Trophoblast cell (in vitro differentiated cells and primary cell): Measurements from ENCODE around the gene RPS6KA4.

Experiments used
- DNase-seq, 2 donors: peaks; one replicate each; pipeline ENCODE4 v3.0.0-alpha.2; 2016
- H2AFZ ChIP-seq: 2 replicates; pipeline ENCODE4 v1.6.1; 2013; ENCODE audit warnings: low read length, moderate library complexity, mild to moderate bottlenecking; ENCODE audit not compliant: insufficient read depth, poor library complexity
- H2AK5ac ChIP-seq: 2 replicates; pipeline ENCODE4 v1.6.1; 2013; ENCODE audit warnings: mild to moderate bottlenecking, low read length
- H2BK120ac ChIP-seq: 2 replicates; pipeline ENCODE4 v1.6.1; 2013; ENCODE audit warnings: low read length, mild to moderate bottlenecking, moderate library complexity; ENCODE audit not compliant: insufficient read depth, poor library complexity
- H2BK12ac ChIP-seq: 2 replicates; pipeline ENCODE4 v1.6.1; 2013; ENCODE audit warnings: mild to moderate bottlenecking, low read length, moderate library complexity
- H2BK5ac ChIP-seq: 2 replicates; pipeline ENCODE4 v1.6.1; 2013; ENCODE audit warnings: low read length, low read depth, moderate library complexity, mild to moderate bottlenecking; ENCODE audit not compliant: poor library complexity
- H3K14ac ChIP-seq: 2 replicates; pipeline ENCODE4 v1.6.1; 2013; ENCODE audit warnings: mild to moderate bottlenecking, low read length
- H3K18ac ChIP-seq: 2 replicates; pipeline ENCODE4 v1.6.1; 2013; ENCODE audit warnings: mild to moderate bottlenecking, low read length
- H3K23ac ChIP-seq: 2 replicates; pipeline ENCODE4 v1.6.1; 2013; ENCODE audit warnings: low read length
- H3K27ac ChIP-seq: 2 replicates; pipeline ENCODE4 v1.5.1; 2013; ENCODE audit warnings: low read depth, mild to moderate bottlenecking, inconsistent platforms, low read length, moderate library complexity
- H3K27me3 ChIP-seq: 2 replicates; pipeline ENCODE4 v1.6.1; 2013; ENCODE audit warnings: inconsistent platforms, mild to moderate bottlenecking, low read length, moderate library complexity; ENCODE audit not compliant: insufficient read depth
- H3K36me3 ChIP-seq, 2 experiments: 1 replicate in 1 of 2; 2 replicates in 1 of 2; pipeline ENCODE4 v1.6.1; 2013; ENCODE audit warnings: low read length in 2 of 2, mild to moderate bottlenecking in 2 of 2, moderate library complexity in 1 of 2; ENCODE audit not compliant: insufficient read depth in 2 of 2, control insufficient read depth in 1 of 2
- H3K4ac ChIP-seq: 2 replicates; pipeline ENCODE4 v1.6.1; 2013; ENCODE audit warnings: low read depth, mild to moderate bottlenecking, low read length, moderate library complexity
- H3K4me1 ChIP-seq, 2 experiments: 1 replicate in 1 of 2; 2 replicates in 1 of 2; pipeline ENCODE4 v1.6.1; 2013; ENCODE audit warnings: low read length in 2 of 2, mild to moderate bottlenecking in 2 of 2, moderate library complexity in 1 of 2; ENCODE audit not compliant: insufficient read depth in 2 of 2, control insufficient read depth in 1 of 2
- H3K4me2 ChIP-seq: 2 replicates; pipeline ENCODE4 v1.6.1; 2013; ENCODE audit warnings: inconsistent platforms, mild to moderate bottlenecking, low read length, moderate library complexity
- H3K4me3 ChIP-seq: 2 replicates; pipeline ENCODE4 v1.5.1; 2013; ENCODE audit warnings: mild to moderate bottlenecking, low read depth, low read length, inconsistent platforms
- H3K79me1 ChIP-seq: one replicate; pipeline ENCODE4 v1.6.1; 2013; ENCODE audit warnings: low read length
- H3K79me2 ChIP-seq: 2 replicates; pipeline ENCODE4 v1.6.1; 2013; ENCODE audit warnings: low read length, mild to moderate bottlenecking; ENCODE audit not compliant: control insufficient read depth, insufficient read depth, poor library complexity
- H3K9ac ChIP-seq: 2 replicates; pipeline ENCODE4 v1.6.1; 2013; ENCODE audit warnings: mild to moderate bottlenecking, low read length
- H3K9me3 ChIP-seq: 2 replicates; pipeline ENCODE4 v1.6.1; 2013; ENCODE audit warnings: low read depth, mild to moderate bottlenecking, control low read depth, inconsistent platforms, low read length; ENCODE audit not compliant: insufficient read depth
- H4K12ac ChIP-seq: 2 replicates; pipeline ENCODE4 v1.6.1; 2013; ENCODE audit warnings: low read depth, mild to moderate bottlenecking, low read length, moderate library complexity
- H4K8ac ChIP-seq: 2 replicates; pipeline ENCODE4 v1.6.1; 2013; ENCODE audit warnings: low read depth, mild to moderate bottlenecking, low read length, moderate library complexity
- H4K91ac ChIP-seq: one replicate; pipeline ENCODE4 v1.6.1; 2013; ENCODE audit warnings: low read depth, mild to moderate bottlenecking, low read length, moderate library complexity
- WGBS: extraction: QIAGEN DNeasy Blood & Tissue Kit; methylation state at CpG from one replicate; pipeline ENCODE4 v1.1.7; 2013; ENCODE audit warnings: missing lambda C conversion rate; ENCODE audit not compliant: insufficient read length, insufficient coverage; ENCODE audit errors: extremely low coverage; 5-methylcytosine and 5-hydroxymethylcytosine counted together

The RPS6KA4 gene

GRCh38 chr11:64344787-64345186 is 14.2 kb upstream of the RPS6KA4 start:
- H4K91ac ChIP-seq, result no peak overlapping the region
- no peaks in the 10 kb centered on the region for H3K36me3 ChIP-seq
- H2BK120ac ChIP-seq, result no peak overlapping the region

GRCh38 chr11:64347193-64347867 is 11.6 kb upstream of the RPS6KA4 start:
- Histone ChIP-seq H3K4ac (no peak overlapping the region), H4K8ac (no peak overlapping the region), H3K18ac (no peak overlapping the region), H3K4me3 (no peak overlapping the region), H3K4me2 (no peak overlapping the region), H3K9me3 (no peaks in the 10 kb centered on the region), H3K27ac (no peak overlapping the region), H3K36me3 (no peaks in the 10 kb centered on the region), H2AK5ac (no peak overlapping the region), H3K79me2 (peaks cover under 1% of the 10 kb centered on the region), H4K12ac (no peak overlapping the region), H2BK12ac (peak overlapping the region; percentile 3), H3K14ac (no peak overlapping the region), H2BK5ac (no peak overlapping the region), H3K4me1 (peaks cover 2 to 6% of the 10 kb centered on the region in 2 experiments), H2BK120ac (no peak overlapping the region), H2AFZ (no peak overlapping the region), H3K23ac (no peak overlapping the region), H3K79me1 (peaks cover under 1% of the 10 kb centered on the region), H3K27me3 (no peaks in the 10 kb centered on the region), H4K91ac (no peak overlapping the region), H3K9ac (no peak overlapping the region)
- no CpG with 5 or more reads among the region's 12 CpGs for WGBS
- no peak for DNase-seq

More at GRCh38 chr11:64344787-64345186, 14.2 kb upstream of the RPS6KA4 start:
- Histone ChIP-seq H3K9ac (no peak overlapping the region), H3K14ac (no peak overlapping the region), H3K23ac (no peak overlapping the region), H3K79me2 (peaks cover 2% of the 10 kb centered on the region), H3K4me1 (peaks cover 8 to 11% of the 10 kb centered on the region in 2 experiments), H2BK5ac (no peak overlapping the region), H4K12ac (no peak overlapping the region), H3K79me1 (peaks cover 6% of the 10 kb centered on the region), H3K27ac (no peak overlapping the region), H3K18ac (no peak overlapping the region), H3K4ac (no peak overlapping the region), H3K4me2 (no peak overlapping the region), H3K27me3 (no peaks in the 10 kb centered on the region), H4K8ac (no peak overlapping the region), H2AFZ (no peak overlapping the region), H3K4me3 (no peak overlapping the region), H2BK12ac (no peak overlapping the region), H2AK5ac (no peak overlapping the region), H3K9me3 (peaks cover 3% of the 10 kb centered on the region)
- no peak for DNase-seq
- no CpG with 5 or more reads among the region's 28 CpGs for WGBS

- H2AK5ac ChIP-seq, result no peak overlapping the region
- H3K9ac ChIP-seq, result no peak overlapping the region
- no peak overlapping the region for H4K8ac ChIP-seq
- H3K14ac ChIP-seq, result no peak overlapping the region
- no peak overlapping the region for H2BK5ac ChIP-seq
- no peak overlapping the region for H3K23ac ChIP-seq
- DNase-seq, result no peak
- H2BK120ac ChIP-seq, result no peak overlapping the region
- H3K36me3 ChIP-seq, result no peaks in the 10 kb centered on the region
- no peak overlapping the region for H4K12ac ChIP-seq
- peaks cover 2 to 5% of the 10 kb centered on the region in 2 experiments for H3K4me1 ChIP-seq
- no peak overlapping the region for H4K91ac ChIP-seq
- H3K27ac ChIP-seq, result no peak overlapping the region
- H3K18ac ChIP-seq, result no peak overlapping the region
- no peaks in the 10 kb centered on the region for H3K9me3 ChIP-seq
- no peak overlapping the region for H2AFZ ChIP-seq
- WGBS, result no CpG with 5 or more reads among the region's 14 CpGs
- no peaks in the 10 kb centered on the region for H3K27me3 ChIP-seq
- no peak overlapping the region for H3K4me2 ChIP-seq
- H2BK12ac ChIP-seq, result no peak overlapping the region
- no peaks in the 10 kb centered on the region for H3K79me2 ChIP-seq
- H3K4me3 ChIP-seq, result no peak overlapping the region
- H3K4ac ChIP-seq, result no peak overlapping the region
- no peaks in the 10 kb centered on the region for H3K79me1 ChIP-seq
These were observed 10.5 kb upstream of the RPS6KA4 start for GRCh38 chr11:64348383-64349024.

GRCh38 chr11:64349025-64349387 is 10.0 kb upstream of the RPS6KA4 start:
- WGBS, result no CpG with 5 or more reads among the region's 7 CpGs
- Histone ChIP-seq H2BK5ac (no peak overlapping the region), H3K4me3 (no peak overlapping the region), H3K27me3 (no peaks in the 10 kb centered on the region), H4K12ac (no peak overlapping the region), H3K4ac (no peak overlapping the region), H4K91ac (no peak overlapping the region), H3K4me1 (peaks cover 2 to 5% of the 10 kb centered on the region in 2 experiments), H3K18ac (no peak overlapping the region), H3K14ac (no peak overlapping the region), H2BK120ac (no peak overlapping the region), H3K79me2 (no peaks in the 10 kb centered on the region), H3K27ac (no peak overlapping the region), H3K23ac (no peak overlapping the region), H2AFZ (no peak overlapping the region), H3K9ac (no peak overlapping the region), H2AK5ac (no peak overlapping the region), H3K9me3 (no peaks in the 10 kb centered on the region), H2BK12ac (no peak overlapping the region), H4K8ac (no peak overlapping the region), H3K36me3 (no peaks in the 10 kb centered on the region), H3K79me1 (no peaks in the 10 kb centered on the region), H3K4me2 (no peak overlapping the region)
- DNase-seq, result no peak
